Measurements from ENCODE around the gene NAA11. TPM values are rescaled to one million over a fixed set of nuclear protein-coding genes. Genes with fewer than 3 reads are reported as not detected.
"Not testable (repeated sequence)": the region's sequence is repeated elsewhere in the genome, so short reads cannot be mapped to it uniquely, and the experiment has no call there.

NAA11 gene
- total RNA-seq, 2 donors from 2014 or later: not detected

DNA sequence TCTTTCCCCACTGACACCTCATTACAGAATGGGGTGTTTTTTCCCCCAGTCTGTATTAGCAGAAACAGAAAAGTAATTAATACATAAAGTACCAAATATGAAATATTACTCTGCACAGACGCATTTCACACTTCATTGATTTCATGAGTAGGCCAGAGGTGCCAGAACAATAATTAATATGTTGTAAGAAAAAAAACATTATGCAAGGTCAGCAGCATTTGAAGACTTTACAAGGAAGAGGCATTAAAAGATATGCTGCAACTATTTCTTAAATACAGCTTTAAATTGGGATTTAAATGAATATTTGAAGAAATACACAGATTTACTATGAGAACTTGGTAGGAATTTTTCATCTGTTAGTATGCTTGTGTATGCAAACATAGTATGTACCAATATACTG, 37.7 kb downstream of the NAA11 start:
- no peak for ATAC-seq
- no peaks in the 10 kb centered on the region for H3K36me3 Mint-ChIP-seq
- DNase-seq (ENCODE audit: low spot score in 2 of 2): no peak
- no peaks in the 10 kb centered on the region for H3K9me3 Mint-ChIP-seq
- H3K27ac Mint-ChIP-seq: no peak overlapping the region

GRCh38 chr4:79287718-79288117, 38.1 kb downstream of the NAA11 start:
- ATAC-seq (no peak), DNase-seq (ENCODE audit: low spot score in 2 of 2) (no peak)
- Mint-ChIP-seq H3K27ac (no peak overlapping the region), H3K36me3 (no peaks in the 10 kb centered on the region), H3K9me3 (no peaks in the 10 kb centered on the region)

DNA sequence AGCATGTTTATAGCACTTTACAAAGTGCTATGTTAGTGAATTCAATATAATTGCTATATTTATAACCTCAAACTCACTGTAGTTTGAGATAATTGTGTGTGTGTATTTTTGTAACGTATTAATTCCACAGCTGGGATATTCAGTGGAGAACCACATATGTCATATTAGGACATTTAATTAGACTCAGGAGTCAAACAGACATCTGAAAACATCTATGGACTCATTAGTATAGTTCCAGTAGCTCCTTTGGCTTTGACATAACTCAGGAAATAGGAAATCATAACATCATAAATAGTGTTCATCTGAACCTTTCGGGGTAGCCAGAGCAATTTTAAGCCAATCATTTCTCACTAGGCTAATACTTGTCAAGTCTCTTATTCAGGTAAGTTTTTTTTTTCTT, 38.8 kb downstream of the NAA11 start:
- H3K27ac Mint-ChIP-seq: no peak overlapping the region
- no peak for ATAC-seq
- no peak for DNase-seq (ENCODE audit: low spot score in 2 of 2)
- no peaks in the 10 kb centered on the region for H3K9me3 Mint-ChIP-seq
- H3K36me3 Mint-ChIP-seq: no peaks in the 10 kb centered on the region

DNA sequence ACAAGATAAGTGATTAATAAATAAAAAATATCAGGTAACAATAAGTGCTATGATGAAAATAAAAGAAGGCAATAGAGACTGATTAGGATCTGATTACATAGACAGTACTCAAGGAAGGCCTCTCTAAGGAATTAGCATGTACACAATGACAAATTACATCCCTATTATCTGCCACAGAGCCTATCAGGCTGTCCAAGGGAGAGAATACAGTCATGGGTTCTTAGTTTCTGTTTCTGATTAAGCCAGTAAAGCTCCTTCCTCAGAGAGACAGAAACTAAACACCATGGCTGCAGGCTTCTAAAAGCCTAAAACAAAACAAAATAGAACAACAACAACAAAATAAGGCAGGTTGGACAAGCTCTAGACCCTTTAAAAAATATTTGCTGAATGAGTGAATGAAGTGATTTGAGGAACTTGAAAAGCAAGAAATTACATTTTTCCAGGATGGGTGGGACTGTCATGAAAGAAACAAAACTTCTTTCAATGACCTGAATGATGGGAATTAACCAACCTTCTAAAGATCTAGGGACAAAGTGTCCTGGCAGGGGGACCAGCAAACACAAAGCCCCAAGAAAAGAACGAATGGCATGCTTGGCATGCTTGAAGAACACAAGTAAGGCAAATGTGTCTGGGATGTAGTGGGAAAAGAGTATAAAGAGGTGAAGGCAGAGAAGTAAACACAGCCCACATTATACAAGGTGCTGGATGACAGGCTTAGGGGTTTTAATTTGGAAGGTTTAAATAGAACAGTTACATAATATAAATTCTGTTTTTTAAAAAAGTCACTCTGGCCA, 44.1 kb downstream of the NAA11 start:
- no peak for ATAC-seq
- peaks cover 0 to 3% of the 10 kb centered on the region in 2 donors for H3K9me3 Mint-ChIP-seq
- H3K27ac Mint-ChIP-seq: no peak overlapping the region
- H3K36me3 Mint-ChIP-seq: no peaks in the 10 kb centered on the region
- no peak for DNase-seq (ENCODE audit: low spot score in 2 of 2)

DNA sequence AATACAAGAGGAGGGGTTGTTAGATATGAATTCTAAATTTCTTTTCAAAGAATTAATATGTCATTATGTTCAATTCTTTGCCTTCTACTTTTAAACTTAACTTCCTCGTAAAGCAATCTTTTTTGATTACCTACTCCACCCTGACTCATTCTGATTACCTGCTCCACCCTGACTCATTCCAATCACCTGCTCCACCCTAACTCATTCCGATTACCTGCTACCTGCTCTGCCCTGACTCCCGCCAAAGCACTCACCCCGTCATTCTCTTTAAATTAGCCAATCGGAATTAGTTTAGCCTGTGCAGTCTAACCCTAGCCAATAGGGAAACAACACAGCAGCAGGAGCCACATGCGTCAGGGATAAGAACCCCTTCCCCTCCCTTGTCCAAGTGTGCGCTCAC, 48.4 kb downstream of the NAA11 start:
- not testable (repeated sequence) for H3K36me3 Mint-ChIP-seq; DNase-seq (ENCODE audit: low spot score in 2 of 2); H3K27ac Mint-ChIP-seq; H3K9me3 Mint-ChIP-seq; ATAC-seq

GRCh38 chr4:79273915-79274314, 51.9 kb downstream of the NAA11 start:
- ATAC-seq (no peak), DNase-seq (ENCODE audit: low spot score in 2 of 2) (no peak)
- H3K27ac Mint-ChIP-seq: no peak overlapping the region
- peaks cover 0 to 3% of the 10 kb centered on the region in 2 donors for H3K9me3 Mint-ChIP-seq
- no peaks in the 10 kb centered on the region for H3K36me3 Mint-ChIP-seq

DNA sequence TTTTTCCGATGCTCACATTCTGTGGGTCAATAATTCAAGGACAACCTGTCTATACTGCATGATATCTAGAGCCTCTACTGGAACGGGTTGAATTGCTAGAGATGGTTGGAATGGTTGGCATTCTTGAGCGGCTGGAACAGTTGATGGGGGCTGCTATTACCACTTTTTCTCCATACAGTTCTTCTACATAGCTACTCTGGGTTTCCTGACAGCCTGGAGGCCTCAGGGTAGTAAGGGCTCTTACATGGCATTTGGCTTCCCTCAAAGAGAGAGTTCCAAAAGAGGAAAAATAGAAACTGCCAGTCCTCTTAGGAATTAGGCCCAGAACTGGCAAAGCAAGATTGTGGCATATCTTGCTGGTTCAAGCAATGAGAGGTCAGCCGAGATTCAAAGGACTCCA, 53.1 kb downstream of the NAA11 start:
- Mint-ChIP-seq H3K27ac (no peak overlapping the region), H3K36me3 (no peaks in the 10 kb centered on the region), H3K9me3 (no peaks in the 10 kb centered on the region)
- DNase-seq (ENCODE audit: low spot score in 2 of 2): no peak
- no peak for ATAC-seq

GRCh38 chr4:79272126-79272525, 53.7 kb downstream of the NAA11 start:
- H3K9me3 Mint-ChIP-seq: no peaks in the 10 kb centered on the region
- no peaks in the 10 kb centered on the region for H3K36me3 Mint-ChIP-seq
- DNase-seq (ENCODE audit: low spot score in 2 of 2) (no peak), ATAC-seq (no peak)
- H3K27ac Mint-ChIP-seq: no peak overlapping the region

DNA sequence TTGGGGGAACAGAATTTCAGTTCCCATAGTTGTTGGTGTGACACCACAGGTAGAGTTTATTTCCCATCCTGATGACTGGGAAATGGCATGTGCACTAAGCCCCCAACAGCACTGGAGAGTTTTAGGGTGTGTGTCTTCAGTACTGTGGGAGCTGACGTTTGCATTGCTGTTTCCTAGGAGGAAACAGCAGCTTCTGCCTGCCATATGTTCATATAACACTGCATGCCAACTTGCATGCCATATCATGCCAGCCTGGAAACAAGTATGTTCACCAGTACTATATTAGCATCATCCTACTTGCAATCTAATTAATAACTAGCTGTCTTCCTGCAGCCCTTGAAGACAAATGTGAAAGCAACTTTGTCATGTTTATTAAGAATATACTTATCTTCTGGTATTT, 58.2 kb downstream of the NAA11 start:
- Mint-ChIP-seq H3K27ac (no peak overlapping the region), H3K9me3 (no peaks in the 10 kb centered on the region), H3K36me3 (no peaks in the 10 kb centered on the region)
- ATAC-seq (no peak), DNase-seq (ENCODE audit: low spot score in 2 of 2) (no peak)

Other genes with a start within 250 kb of the NAA11 start
- not detected for gene GK2, start 82.2 kb upstream of the NAA11 start, total RNA-seq